Suppressor macrophage treated with lipopolysaccharide for 4 hours (primary cell): ENCODE data around the gene TNFRSF6B.
A peak's percentile ranks its signal among the peaks of the same experiment; 100 is the strongest.
"Not testable (repeated sequence)": the region's sequence is repeated elsewhere in the genome, so short reads cannot be mapped to it uniquely, and the experiment has no call there.

ENCODE experiments used
- DNase-seq: peaks from one replicate; pipeline ENCODE4 v3.0.0-alpha.2; 2020

The TNFRSF6B gene

GRCh38 chr20:63663332-63664066, 33.0 kb upstream of the TNFRSF6B start:
- DNase-seq = no peak

DNA sequence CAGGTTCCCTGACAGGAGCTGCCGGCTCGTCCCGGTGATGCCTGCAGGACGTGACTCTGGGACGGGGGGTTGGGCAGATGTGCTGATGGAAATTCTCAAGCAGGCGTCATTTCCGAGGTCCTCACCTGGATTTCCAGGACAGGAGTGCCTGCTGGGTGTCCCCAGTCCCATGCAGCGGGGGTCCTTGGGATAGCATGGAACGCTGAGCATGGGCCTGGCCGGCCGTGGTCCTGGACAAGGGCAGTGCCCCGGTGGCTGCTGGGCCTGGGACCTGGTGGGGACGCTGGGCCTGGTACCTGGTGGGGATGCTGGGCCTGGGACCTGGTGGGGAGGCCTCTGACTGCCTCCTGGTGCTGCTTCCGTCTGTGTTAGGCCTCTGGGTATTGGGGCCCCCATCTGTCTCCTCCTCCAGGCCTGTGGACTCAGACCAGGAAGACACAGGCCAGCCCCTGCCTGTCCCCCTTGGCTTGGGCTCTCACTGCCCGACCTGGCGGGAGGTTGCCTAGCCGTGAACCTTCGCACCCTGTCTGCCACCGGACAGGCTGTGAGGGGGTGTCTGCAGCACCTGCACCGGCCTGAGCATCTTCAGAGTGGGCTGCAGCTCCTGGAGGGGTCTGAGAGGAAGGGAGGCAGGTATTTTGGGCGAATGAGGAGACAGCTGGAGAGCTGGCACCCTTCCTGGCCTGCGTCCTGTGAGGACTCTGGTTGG, 32.2 kb upstream of the TNFRSF6B start:
- DNase-seq = no peak

DNA sequence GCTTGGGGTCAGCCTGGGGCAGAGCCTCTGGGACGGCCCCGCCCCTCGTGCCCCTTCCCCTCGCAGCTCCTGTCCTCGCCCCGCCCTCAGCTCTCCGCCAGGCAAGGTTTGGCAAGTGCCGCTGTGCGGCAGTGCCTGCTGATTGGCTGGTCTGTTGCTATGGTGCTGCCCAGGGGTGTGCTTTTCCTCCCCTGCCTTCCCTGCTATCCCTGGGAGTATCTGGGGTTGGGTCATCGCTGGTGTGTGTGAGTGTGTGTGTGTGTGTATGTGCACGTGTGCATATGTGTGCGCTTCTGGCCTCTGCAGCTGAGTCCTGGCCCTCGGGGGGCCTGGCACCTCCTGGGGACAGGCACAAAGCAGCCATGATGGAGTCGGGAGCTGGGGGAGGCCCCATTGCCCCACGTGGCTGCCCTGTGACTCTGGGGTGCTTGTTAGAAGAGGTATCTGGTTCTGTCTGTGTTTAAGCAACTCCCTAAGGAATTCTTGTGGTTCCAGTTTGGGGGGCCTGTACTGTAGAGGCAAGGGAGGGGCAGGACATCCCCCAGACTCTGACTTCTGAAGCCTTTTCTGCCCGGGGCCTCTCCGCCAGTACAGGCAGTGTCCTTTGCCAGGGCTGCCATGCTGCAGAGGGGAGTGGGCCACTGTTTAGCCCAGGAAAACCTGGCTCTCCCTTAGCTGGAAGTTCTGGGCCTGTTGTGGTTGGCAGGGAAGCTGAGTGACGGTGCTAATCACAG, 31.4 kb upstream of the TNFRSF6B start:
- no peak for DNase-seq

GRCh38 chr20:63665708-63666107, 30.7 kb upstream of the TNFRSF6B start:
- no peak for DNase-seq

GRCh38 chr20:63667858-63668257, 28.6 kb upstream of the TNFRSF6B start:
- DNase-seq = no peak

GRCh38 chr20:63668351-63668750, 28.1 kb upstream of the TNFRSF6B start:
- DNase-seq = no peak

GRCh38 chr20:63671695-63672094, 24.8 kb upstream of the TNFRSF6B start:
- DNase-seq = not testable (repeated sequence)

- no peak for DNase-seq
These were observed 23.8 kb upstream of the TNFRSF6B start for GRCh38 chr20:63672666-63673065.

GRCh38 chr20:63673951-63674350, 22.5 kb upstream of the TNFRSF6B start:
- DNase-seq = no peak

DNA sequence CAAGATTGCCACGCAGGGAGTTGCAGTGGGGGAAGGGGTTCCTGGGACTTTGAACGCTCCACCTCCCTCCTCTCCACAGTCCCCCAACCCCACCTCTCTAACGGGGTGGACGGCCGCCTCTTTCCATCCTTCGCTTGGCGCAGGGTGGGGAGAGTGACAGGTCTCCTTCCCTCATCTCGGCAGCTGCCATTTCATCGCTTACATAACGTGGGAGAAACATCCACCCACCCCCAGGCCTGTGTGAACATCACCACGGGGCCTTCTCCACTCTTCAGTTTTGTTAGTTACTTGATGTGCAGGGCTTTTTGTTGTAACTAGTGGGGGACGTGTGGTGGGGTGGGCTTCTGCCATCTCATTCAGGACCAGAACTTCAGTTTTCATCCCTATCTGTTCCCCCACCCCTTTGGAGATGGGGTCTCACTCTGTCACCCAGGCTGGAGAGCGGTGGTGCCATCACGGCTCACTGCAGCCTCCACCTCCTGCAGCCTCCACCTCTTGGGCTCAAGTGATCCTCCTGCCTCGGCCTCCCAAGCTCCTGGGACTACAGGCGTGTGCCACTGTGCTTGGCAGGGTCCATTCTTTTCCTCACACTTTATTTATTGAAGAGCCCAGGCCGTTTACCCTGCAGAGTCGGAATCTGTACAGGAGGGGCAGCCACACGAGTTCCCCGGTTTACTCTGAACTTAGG, 20.6 kb upstream of the TNFRSF6B start:
- no peak for DNase-seq

GRCh38 chr20:63678071-63678470, 18.4 kb upstream of the TNFRSF6B start:
- no peak for DNase-seq

GRCh38 chr20:63678667-63679465, 17.6 kb upstream of the TNFRSF6B start:
- no peak for DNase-seq

- no peak for DNase-seq
These were observed 16.6 kb upstream of the TNFRSF6B start for GRCh38 chr20:63679799-63680305.

GRCh38 chr20:63680427-63680826, 16.0 kb upstream of the TNFRSF6B start:
- DNase-seq = no peak

GRCh38 chr20:63680857-63681608, 15.4 kb upstream of the TNFRSF6B start:
- DNase-seq = no peak

DNA sequence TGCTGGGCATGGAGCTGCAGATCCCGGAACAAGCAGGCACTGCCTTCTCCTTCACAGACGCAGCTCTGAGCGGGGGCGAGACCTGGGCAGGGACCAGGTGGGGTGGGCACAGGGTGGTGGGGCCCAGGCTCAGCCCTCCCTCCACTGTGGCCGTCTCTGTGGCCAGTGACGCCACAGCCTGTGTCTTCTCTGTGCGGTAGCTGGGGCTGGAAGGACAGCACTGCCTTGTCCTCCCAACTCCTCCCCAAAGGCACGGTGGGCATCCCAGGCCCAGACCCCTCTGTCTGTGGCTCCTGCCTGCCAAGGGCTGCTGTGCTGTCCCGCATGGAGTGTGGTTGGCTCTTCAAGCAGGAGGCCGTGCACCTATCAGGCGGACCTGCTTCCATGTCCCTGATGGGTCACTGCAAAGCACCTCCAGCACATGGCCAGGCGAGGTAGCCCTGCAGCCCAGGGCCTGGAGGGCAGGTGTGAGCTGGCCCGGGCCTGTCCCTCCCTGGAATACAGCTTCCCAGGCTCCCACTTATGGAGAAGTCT, 14.8 kb upstream of the TNFRSF6B start:
- no peak for DNase-seq

- DNase-seq = peak; percentile 31
These were observed 13.9 kb upstream of the TNFRSF6B start for GRCh38 chr20:63682384-63683139.

- no peak for DNase-seq
These were observed 11.0 kb upstream of the TNFRSF6B start for GRCh38 chr20:63685269-63686026.

DNA sequence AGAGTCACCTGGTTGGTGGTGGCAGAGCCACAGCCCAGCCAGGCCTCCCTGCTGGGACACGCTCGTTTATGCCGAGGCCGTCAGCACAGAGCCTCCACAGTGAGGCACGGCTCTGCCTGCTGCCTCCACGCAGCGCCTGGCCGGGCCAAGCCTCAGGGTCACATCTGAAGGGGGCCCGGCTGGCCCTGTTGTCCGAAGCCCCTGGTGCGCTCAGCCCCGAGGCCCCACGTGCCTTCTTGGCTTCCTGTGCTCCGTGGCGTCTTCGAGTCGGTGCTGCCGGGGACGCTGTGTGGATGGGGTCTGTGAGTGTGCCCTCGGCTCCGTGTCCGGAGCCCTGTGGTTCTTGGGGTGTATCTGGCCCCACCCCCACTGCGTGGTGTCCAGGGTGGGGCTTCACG, 10.4 kb upstream of the TNFRSF6B start:
- no peak for DNase-seq
